B cell (primary cell): ENCODE data around the gene KCNJ16.

Experiments
- EZH2 ChIP-seq: IDR thresholded peaks from 2 replicates; pipeline ENCODE4 v1.6.1; 2012; ENCODE audit warnings: borderline replicate concordance, low read depth, mild to moderate bottlenecking, moderate library complexity, low read length; ENCODE audit not compliant: insufficient read depth, poor library complexity, severe bottlenecking
- TF ChIP-seq, protein P1 (sequence below): fragments of 200-600 bp; IDR thresholded peaks from one replicate; pipeline ENCODE4 v1.8.0; 2022; ENCODE audit warnings: antibody characterized with exemption, mild to moderate bottlenecking

DNA sequence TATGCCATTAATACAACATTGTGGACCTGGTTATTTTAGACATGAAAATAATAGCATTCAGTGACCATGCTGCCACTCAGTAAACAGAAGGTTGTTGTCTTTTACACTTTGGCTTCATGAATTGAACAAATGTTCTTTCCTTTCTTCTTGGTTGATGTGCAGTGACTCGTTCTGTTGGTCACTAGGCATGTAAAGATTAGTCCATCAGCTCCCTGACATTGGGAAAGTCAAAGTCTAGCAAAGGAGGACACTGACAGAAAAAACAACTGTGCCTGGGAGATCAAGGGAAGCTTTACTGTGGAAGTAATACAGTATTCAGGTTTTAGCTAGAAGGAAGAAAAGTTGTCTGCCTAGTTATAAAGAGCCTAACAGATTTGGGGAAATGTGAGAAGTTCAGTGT is 6.9 kb downstream of the KCNJ16 start:
- TF ChIP-seq, protein P1, sequence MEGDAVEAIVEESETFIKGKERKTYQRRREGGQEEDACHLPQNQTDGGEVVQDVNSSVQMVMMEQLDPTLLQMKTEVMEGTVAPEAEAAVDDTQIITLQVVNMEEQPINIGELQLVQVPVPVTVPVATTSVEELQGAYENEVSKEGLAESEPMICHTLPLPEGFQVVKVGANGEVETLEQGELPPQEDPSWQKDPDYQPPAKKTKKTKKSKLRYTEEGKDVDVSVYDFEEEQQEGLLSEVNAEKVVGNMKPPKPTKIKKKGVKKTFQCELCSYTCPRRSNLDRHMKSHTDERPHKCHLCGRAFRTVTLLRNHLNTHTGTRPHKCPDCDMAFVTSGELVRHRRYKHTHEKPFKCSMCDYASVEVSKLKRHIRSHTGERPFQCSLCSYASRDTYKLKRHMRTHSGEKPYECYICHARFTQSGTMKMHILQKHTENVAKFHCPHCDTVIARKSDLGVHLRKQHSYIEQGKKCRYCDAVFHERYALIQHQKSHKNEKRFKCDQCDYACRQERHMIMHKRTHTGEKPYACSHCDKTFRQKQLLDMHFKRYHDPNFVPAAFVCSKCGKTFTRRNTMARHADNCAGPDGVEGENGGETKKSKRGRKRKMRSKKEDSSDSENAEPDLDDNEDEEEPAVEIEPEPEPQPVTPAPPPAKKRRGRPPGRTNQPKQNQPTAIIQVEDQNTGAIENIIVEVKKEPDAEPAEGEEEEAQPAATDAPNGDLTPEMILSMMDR: no peak
- no peak for TF ChIP-seq EZH2
